Caki2 (cell line): ENCODE results near the gene CEP70. TPM values are rescaled to one million over a fixed set of nuclear protein-coding genes. Genes with fewer than 3 reads are reported as not detected.
"Not testable (repeated sequence)": the region's sequence is repeated elsewhere in the genome, so short reads cannot be mapped to it uniquely, and the experiment has no call there.

Source experiments
- DNase-seq: peaks from one replicate; pipeline ENCODE4 v3.0.0-alpha.2; 2015; ENCODE audit warnings: low read depth
- in situ Hi-C: cut with HindIII; loops from 2 replicates; pipeline ENCODE4 v1.10.0; 2016; ENCODE audit warnings: low sequenced_read_pairs, low pct_unique_long_range_greater_than_20kb, mixed read lengths
- total RNA-seq: library from RNA; depleted of rRNA; stranded (reverse); fragments of >200 nt; shearing (Covaris generic); gene quantifications from 2 replicates; pipeline ENCODE4 v1.2.3, GENCODE V29; 2014; ENCODE audit warnings: low replicate concordance

Gene CEP70
- total RNA-seq, 1 experiment from 2014 or later = 22.3 TPM

GRCh38 chr3:138460536-138461205 lies 133.4 kb downstream of the CEP70 start:
- DNase-seq = no peak

DNA sequence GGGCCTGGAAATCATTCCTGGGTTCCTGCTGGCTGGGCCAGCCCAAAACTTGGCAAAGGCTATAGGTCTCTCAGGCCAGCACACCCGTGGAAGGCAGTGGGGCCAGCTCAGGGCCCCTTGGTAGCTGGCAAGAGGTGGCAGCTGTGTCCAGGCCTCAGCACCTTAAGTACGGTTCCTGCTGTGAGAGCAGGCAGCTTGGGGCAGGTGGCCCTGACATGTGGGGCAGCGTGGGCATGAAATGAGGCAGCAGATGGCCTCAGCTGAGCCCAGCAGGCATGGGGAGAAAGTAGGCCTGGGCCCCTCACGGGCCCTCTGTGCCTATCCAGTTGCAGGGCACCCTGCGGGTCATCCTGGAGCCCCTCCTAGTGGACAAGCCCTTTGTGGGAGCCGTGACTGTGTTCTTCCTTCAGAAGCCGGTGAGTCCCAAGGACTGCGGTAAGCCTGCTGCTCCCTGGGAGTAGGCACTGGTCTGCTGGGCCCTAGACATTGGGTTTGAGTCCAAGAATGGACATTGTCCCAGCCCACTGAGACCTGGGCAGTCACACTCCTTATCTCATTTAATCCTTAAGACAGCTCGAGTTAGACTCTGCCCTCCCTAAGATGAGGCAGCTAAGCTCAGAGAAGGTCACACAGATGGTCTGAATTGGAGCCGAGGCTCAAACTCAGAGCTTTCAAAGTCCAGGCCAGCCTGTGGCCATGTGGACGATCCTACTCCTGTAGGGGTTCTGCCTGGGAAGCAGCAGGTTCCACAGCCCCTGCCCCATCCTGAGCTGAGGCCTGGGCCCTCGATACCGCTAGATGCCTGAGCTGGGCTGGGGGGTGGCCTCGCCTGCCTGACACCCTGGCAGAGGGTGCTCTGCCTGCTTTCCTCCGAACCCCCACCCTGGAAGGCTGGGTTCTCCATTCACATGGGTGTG lies 134.2 kb downstream of the CEP70 start:
- in situ Hi-C loops = no loop called here
- DNase-seq = no peak

More at GRCh38 chr3:138460536-138461205, 133.4 kb downstream of the CEP70 start:
- in situ Hi-C loops = no loop called here

DNA sequence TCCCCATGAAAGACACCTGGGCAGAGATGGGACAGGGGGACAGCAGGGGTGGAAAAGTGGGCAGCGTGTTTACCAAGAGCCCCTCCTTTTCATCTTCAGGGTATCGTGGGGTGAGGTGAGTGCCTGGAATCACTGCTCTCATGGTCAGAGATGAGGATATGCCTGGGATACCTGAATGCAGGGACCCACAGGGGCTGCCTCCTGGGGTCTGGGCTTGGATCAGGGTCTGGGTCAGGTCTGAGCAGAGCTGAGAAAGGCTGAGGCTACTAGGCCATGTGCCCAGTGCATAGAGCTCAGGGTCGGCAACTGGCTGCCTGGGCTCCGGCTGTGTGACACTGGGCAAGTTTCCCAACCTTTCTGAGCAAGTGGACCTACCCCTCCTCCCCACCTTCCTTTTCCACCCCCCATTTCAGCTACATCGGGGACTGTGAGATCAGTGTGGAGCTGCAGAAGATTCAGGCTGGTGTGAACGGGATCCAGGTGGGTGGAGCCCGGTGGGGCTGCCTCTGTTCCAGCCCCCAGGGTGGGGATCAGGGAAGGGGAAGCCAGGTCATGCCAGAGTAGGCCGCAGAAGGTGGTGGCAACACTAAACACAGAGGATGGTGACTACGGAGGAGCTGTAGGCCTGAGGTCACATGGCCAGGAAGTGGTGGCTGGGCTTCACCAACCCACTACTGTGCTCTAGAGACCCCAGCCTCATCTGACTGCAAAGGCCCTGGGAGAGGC lies 135.1 kb downstream of the CEP70 start:
- in situ Hi-C loops = no loop called here

GRCh38 chr3:138457863-138458735 lies 136.0 kb downstream of the CEP70 start:
- in situ Hi-C loops = no loop called here
- no peak for DNase-seq

More for the DNA sequence above, 135.1 kb downstream of the CEP70 start:
- no peak for DNase-seq

- in situ Hi-C loops = no loop called here
- DNase-seq = no peak
Observed at GRCh38 chr3:138456961-138457862, 136.8 kb downstream of the CEP70 start.

- DNase-seq = no peak
- in situ Hi-C loops = no loop called here
Observed at GRCh38 chr3:138455801-138456716, 138.0 kb downstream of the CEP70 start.

DNA sequence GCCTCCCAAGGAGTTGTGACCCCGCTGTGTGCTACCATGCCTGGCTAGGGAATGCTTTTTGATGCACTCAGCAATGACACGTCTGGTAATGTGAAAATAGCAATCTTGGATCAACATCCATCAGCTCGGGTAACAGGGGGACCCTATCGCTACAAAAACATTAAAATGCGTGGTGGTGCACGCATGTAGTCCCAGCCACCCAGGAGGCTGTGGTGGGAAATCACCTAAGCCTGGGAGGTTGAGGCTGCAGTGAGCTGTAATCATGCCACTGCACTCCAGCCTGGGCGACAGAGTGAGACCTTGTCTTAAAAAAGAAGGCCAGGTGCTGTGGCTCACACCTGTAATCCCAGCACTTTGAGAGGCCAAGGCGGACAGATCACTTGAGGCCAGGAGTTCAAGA lies 140.1 kb downstream of the CEP70 start:
- DNase-seq, in situ Hi-C loops: not testable (repeated sequence)

DNA sequence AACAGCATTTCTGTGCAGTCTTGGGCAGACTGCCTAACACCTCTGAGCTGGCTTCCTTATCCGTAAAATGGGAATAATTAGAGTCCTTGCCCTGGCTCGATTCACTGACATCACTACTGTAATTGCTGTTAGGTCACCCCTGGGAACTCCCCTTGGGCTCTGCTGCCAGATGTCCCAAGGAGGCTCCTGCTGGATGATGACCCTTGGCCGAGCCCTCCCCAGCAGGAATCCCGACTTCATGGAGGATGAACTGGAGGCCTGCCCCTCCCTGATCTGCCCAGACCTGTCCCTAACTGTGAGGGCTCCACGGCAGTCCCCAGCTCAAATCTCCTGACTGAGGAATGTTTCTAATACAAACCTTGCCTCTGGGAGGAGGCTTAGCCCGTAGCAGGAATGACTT lies 141.6 kb downstream of the CEP70 start:
- DNase-seq = no peak

DNA sequence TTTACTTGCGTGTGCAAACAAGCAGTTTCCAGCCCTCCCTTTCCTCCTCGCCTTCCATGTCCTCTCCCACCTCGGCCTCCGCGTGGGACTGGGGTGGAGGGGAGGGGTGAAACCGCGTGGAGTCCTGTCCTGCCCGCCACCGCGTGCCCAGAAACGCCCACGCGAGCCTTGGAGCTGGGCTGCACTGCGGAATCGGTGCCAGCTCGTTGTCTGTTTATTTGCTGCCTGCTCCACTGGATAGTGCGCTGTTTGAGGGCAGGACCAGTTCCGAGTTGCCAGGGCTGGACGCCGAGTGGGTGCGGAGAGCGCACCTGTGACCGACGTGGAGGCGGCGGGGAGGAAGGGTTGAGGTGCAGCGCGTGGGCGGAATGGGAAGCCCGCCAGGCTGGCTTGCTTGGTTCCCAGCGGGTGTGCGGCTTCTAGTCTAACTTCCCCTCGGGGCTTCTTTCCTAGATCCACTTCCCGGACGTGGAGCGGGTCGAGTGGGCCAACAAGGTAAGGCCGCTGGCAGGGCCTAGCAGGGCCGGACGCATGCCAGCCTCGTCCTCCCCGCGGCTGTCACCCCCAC lies 142.4 kb downstream of the CEP70 start:
- no peak for DNase-seq
- in situ Hi-C loops = no loop called here

More for the DNA sequence above, 141.6 kb downstream of the CEP70 start:
- in situ Hi-C loops = no loop called here

DNA sequence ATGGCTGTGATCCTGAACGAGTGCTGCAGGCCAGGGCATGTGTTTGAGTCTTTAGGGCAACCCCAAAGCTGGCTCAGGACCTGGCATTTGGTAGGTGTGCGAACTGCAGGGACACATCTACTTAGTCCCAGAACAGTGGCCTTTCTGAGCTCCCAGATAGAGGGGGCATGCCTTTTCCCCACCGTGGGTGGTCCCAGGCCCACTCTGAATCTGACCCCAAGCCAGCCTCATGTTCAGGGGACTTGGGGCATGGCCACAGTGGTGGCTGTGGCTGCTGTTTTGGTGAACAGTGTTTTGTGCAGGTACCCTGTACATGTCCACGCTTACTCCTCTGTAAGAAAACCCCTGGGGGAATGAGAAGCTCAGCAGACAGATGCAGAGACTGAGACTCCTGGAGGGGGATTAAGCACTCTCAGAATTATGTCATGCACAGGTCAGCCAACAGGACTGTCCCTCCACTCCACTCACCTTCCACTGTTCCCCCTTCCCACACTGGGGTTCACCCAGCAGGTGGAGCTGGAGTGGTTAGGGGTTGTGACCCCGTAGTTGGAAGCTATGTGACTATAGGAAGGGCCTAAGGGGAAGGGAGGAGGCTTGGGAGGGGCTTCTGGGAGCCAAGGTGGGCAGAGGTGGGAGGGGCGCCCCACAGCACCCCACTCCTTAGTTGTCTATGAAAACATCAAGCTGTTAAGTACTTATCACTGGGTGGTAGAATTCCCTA lies 143.2 kb downstream of the CEP70 start:
- in situ Hi-C loops = no loop called here
- DNase-seq = no peak

DNA sequence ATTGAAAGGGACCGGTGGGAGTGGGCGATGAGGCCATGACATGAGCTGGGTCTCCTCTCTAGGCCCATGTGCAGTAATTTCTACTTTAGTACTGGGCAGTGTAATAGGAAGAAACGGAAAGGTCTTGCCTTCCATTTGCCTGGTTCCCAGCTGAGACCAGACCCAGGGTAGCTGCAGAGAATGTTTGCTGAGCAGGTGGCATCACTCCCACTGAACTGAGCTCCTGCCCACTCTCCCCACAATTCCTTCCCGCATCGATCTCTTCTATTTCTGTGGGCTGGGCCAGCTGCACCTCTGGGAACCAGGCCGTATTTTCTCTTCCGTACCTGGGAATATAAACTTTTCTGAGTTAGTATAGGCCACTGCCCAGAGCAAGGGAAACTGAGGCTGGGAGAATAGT lies 143.9 kb downstream of the CEP70 start:
- no peak for DNase-seq
- in situ Hi-C loops = no loop called here

DNA sequence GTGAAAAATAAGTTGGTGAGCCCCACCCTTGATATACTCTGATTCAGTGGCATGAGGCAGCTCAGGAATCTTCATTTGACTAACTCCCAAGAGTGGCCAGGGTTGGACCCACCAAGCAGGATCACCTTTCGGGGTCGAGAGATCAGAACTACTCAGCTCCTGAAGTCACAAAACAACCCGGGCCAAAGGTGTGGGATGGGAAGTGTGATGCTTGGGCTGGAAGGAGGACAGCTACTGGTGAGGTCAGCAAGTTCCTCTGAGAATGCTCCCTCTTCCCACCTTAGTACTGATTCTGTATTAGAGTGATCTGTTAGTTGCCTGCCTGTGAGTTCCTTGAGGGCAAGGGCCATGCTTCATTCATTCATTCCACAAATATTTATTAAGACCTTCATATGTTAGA lies 144.6 kb downstream of the CEP70 start:
- in situ Hi-C loops = no loop called here
- DNase-seq = no peak

DNA sequence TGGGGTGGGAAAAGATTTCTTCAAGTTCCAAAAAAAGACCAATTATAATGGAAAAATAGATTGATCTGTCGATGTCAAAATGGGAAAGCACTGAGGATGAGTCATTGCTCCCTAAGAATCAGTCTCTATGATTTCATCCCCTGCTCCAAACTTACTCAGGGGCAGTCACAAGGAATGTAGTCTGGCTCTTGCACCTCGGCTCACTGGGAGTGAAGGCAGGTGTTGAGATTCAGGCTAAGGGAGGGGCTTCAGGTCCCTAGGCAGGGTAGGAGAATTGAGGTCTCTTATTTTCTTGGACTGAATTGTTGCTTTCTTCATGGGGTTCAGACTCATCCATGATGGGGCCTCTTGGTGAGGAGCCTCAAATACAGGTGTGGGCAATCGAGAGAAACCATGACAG lies 145.4 kb downstream of the CEP70 start:
- DNase-seq = no peak
- in situ Hi-C loops = no loop called here

DNA sequence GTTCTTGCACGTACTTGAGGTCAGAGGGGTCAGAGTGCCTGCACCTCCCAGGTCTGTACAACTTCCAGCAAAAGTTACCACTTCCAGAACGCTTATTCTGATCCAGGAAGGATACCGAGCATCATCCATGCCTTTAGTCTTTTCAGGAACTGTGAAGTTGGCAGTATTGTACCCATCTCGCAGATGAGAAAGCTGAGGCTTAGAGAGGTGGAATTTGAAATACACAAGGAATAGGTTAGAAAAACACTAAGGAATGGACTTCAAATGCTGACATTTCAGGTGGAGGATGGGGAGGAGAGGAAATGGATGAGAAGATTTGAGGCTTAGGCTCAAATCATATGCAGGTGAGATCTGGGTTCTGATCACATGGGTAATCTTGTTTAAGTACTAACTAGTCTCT lies 148.4 kb downstream of the CEP70 start:
- in situ Hi-C loops = no loop called here
- DNase-seq = no peak

DNA sequence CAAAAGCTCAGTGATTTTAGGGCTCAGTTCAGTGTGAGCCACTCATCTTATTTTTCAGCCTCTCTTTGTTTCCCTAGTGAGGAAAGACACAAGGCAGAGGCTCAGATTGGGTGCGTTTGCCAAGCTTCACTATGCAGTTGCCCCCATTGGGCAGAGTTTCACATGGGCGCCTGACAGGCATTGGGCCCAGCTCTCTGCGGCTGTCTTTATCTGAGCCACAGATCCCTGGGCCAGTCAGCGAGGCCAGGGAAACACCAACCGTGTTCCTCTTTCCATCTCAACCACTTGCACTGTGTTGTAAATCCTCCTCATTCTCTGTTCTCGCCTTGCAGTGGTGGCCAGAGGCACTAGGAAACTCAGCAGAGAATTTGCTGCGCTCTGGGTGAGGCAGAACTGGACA lies 148.8 kb downstream of the CEP70 start:
- in situ Hi-C loops = no loop called here
- no peak for DNase-seq
